CD4-positive, alpha-beta T cell treated with Interleukin-15 for 1 hour (primary cell): Measurements from ENCODE around the gene ACBD3.
A peak's percentile ranks its signal among the peaks of the same experiment; 100 is the strongest.

ENCODE experiments used
- DNase-seq: peaks from one replicate; pipeline ENCODE4 v3.0.0-alpha.2; 2020

The ACBD3 gene

DNA sequence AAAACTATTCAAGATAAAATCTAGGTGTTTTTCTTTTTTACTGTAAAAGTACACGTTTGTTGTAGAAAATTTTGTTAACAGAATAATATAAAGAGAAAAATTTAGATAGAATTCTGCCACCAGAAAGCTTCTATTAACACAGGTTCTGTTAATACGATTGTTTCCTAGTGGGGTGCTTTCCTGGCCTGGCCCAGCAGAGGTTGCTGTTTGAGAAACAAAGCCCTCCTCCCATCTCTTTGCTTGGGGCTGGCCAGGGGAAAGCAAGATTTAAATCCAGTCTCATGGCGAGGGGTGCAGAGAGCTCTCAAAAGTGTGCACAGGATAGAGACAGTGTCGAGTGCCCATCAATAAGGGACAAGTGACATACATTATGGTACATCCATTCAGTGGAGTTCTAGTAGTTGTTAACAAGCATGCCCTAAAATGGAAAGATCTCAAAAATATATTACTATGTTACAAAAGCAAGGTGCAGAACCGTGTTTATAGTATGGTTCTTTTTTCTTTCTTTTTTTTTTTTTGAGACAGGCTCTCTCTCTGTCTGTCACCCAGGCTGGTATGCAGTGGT, 14.6 kb upstream of the ACBD3 start:
- no peak for DNase-seq

DNA sequence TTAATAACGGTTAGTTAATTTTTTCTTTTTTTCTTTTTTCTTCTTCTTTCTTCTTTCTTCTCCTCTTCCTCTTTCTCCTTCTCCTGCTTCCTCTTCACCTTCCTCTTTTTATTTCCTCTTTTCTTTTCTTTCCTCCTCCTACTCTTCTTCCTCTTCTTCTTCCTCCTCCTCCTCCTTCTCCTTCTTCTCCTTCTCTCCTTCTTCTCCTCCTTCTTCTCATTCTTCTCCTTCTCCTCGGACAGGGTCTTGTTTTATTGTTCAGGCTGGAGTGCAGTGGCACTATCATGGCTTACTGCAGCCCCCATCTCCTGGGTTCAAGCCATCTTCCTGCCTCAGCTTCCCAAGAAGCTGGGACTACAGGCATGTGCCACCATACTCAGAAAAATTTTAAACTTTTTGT, 13.4 kb upstream of the ACBD3 start:
- no peak for DNase-seq

DNA sequence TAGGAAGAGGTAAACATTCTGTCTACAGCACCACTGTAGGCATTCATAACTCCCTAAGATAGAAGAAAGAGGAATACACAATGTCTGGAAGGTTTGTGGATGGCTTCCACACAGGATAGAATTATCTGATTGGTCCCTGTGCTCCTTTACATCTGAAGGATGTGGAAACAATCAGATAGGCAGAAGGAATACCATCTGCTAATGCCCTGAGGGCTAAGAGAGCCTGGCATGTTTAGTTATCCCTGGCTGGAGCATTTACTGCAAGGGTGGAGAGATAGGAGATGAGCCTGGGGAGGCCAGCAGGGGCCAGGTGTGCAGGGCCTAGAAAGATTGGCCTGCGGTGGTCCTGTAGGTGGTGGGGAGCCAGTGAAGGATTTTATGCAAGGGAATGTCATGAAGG, 8.6 kb upstream of the ACBD3 start:
- DNase-seq, result no peak

DNA sequence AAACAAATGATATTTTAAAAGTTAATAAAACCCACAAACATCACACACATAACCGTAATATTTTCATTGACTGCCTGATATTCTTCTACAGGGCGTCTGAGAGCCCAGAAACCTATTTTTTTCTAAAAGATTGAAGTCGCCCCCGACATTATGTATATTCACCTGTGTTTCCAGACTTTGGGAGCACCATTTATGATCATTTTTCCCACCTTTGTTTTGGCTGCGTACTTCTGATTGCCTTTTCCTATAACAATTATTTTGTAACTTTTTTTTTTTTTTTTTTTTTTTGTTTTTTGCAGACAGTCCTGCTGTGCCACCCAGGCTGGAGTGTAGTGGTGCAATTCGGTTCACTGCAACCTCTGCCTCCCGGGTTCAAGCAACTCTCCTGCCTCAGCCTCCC, 839 bp upstream of the ACBD3 start:
- no peak for DNase-seq

DNA sequence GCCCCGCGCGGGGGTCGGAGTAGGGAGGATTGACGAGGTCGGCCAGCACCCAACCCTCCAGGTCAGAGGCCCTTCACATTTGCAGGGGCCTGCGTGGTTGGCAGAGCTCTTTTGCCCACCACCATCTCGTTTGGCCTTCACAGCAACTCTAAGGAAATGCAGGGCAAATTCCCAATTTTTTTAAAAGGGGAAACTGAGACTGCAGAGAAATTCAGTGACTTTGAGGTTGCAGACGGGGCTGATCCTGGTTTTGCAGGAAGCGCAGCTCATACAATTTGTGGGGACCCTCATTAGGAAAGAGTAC, 430 bp upstream of the ACBD3 start:
- no peak for DNase-seq

DNA sequence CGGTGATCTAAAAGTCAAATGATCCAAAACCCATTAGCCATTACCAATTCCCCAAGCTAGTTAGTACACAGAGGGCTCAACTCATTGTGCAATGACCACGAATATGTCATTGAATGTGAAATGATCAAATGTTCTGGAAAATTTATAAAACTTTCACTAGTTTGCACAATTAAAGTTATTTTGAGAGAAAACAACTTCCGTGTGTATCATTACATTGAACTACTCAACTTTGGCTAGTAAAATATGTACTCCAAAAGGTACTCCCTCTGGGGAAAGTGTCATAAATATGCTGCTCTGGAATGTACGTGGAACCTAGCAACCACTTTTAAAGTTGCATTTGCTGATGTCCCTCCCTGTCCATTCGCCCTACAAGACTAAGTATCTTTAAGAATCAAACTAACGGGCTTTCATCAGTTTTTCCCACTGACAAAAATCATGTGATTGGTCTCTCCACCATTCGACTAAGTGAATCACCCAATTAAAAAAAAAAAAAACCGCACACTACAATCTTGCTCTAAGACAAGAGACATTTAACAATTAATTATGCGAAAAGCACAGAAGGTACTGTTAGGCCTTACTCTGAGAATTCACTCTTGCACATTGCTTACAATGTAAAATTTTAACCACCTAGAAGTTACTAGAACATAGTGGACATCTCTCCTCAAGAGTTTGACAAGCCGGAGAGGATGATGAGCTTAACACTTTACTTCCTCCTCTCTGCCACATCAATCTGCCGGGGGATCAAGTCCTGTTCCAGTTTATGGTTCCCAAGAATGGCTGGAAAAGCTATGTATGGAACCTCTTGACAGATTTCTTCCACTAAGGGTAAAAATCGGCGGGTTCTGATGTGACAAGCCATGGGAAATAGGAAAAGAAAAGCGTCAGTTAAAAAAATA, 1.2 kb downstream of the ACBD3 start:
- DNase-seq, result no peak

DNA sequence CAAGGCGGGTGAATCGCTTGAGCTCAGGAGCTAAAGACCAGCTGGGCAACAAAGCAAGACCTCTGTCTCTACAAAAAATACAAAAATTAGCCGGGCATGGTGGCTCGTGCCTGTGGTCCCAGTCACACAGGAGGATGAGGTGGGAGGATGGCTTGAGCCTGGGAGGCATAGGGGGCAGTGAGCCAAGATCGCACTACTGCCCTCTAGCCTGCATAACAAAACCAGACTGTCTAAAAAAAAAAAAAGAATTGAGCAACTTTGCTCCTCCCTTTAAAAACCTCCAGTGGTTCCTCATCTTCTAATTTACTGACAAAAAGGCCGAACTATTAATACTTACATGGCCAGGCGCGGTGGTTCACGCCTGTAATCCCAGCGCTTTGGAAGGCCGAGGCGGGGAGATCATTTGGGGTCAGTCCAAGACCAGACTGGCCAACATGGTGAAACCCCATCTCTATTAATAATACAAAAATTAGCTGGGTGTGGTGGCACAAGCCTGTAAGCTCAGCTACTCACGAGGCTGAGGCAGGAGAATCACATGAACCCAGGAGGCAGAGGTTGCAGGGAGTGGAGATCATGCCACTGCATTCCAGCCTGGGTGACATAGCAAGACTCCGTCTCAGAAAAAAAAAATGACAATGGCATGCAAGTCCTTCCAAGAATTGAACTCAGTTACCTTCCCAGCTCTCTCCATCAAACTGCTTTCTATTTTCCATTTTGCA, 4.4 kb downstream of the ACBD3 start:
- DNase-seq, result peak; percentile 23

DNA sequence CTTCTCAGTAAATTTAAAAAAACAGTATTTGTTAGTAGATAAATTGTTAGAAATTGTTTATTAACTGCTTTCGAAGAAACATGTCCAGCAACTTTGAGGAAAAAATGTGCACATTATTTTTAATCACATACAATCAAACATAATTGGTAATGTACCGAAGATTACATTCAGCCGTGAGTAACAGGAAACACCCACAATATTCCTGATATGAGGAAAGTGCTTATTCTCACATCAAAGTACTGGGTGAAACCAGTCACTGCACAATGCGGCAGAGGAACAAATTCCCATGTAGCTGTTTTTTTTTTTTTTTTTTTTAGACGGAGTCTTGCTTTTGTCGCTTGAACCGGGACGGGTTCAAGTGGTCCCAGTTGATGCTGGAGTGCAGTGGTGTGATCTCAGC, 9.7 kb downstream of the ACBD3 start:
- no peak for DNase-seq

DNA sequence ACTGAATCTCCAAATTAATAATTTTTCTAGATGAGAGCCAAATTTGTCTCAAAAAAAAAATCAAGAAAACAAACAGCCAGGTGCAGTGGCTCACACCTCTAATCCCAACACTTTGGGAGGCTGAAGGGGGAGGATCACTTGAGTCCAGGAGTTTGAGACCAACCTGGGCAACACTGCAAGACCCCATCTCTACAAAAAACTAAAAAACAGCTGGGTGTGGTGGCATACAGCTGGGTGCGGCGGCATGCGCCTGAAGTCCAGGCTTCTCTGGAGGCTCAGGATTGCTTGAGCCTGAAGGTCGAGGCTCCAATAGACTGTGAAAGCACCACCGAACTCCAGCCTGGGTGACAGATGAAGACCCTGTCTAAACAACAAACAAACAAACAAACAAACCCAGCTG, 14.0 kb downstream of the ACBD3 start:
- DNase-seq, result no peak

DNA sequence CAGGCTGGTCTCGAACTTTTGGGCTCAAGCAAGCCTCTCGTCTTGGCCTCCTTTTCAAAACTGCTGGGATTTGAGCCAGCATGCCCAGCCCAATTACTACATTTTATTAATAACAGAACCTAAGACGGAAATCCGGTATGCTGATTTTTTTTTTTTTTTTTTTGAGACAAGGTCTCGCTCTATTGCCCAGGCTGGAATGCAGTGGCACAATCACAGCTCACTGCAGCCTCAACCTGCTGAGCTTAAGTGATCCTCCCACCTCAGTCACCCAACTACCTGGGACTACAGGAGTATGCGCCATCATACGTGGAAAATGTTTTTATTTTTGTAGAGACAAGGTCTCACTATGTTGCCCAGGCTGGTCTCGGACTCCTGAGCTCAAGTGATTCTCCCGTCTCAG, 20.2 kb downstream of the ACBD3 start:
- no peak for DNase-seq

DNA sequence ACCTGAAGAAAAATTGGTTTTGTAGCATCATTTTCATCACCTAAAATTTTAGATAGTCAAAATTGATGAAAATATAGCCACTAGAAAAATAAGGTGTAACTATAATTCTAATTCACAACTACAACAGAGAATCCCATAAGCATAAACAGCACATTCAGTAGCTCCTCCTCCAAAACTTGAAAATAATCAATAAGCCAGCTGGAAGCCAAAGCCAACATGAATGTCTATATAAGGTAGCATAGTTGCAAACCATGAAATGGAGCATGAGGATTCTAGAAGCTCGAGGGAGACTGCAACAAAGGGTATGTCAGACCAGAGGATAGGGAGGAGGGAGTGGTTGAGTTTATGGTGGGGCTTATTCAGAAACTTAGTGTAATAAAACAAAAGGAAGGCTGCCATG, 22.4 kb downstream of the ACBD3 start:
- no peak for DNase-seq

DNA sequence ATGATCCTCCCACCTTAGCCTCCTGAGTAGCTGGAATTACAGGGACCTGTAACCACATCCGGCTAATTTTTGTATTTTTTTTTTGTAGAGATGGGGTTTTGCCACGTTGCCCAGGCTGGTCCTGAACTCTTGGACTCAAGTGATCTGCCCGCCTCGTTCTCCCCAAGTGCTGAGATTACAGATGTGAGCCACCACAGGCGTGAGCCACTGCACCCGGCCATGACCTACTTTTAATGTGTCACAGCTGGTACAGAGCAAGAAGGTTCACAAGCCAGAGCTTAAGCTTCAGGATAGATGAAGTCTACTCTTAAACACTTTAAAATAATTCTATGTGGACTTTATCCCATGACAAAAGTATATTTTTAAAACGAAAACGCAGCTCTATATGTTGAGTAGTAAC, 23.6 kb downstream of the ACBD3 start:
- DNase-seq, result no peak

DNA sequence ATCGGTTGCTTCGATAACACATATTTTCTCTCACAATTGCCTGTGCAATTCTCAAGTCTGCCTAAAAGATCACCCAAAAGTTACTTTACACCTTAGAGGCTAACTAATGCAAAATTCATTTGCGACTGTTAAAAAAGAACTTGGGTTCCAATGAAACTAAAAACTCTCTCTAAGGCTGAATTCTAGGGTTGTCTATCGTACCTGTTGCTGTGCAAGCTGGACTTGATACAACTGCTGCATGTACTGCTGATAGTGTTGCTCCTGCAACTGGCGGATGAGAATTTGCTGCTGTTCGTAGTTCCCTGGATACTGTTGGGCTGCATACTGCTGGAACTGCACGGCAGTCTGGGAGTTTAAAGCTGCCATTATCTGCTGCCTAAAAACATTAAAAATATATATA, 27.6 kb downstream of the ACBD3 start:
- no peak for DNase-seq

DNA sequence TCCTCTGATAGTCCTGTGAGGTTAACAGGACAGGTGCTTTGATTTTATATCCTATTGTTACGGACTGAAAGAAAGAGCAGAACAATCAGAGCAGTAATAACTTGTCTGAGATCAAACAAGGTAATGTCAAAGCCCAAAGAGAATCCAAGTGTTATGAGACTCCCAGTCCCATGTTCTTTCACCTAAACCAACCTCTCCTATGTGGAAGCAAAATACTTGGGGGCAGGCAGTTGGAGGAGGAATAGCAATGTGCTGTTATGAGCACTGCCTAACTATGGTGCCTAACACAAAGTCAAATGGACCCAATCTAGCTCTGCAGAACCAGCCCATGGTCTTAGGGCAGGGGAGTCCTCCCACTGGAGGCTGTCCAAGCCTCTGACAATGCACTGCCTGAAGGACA, 28.1 kb downstream of the ACBD3 start:
- no peak for DNase-seq

DNA sequence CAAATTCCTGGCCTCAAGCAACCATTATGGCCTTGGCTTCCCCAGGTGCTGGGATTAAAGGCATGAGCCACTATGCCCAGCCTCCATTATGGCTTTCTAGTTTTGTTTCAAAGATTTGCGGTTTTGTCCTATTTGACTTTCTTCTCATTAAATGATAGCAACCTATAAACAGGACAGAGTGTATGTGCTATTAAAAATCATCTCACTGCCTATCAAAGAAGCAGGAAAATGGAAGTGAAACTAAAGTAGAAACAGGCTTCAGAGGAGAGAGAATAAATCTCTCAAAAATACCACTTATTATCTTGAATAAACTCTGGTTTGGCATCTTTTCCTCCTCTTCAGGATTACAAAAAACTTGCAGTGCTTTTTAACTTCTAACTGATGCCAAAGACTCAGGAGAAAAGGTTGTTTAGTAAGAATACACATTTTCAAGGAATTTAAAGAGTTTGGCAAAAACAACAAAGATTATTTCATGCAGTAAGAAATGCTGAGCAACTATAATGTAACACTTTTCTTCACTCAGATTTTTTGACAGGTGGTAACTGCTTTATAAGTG, 28.7 kb downstream of the ACBD3 start:
- DNase-seq, result no peak

DNA sequence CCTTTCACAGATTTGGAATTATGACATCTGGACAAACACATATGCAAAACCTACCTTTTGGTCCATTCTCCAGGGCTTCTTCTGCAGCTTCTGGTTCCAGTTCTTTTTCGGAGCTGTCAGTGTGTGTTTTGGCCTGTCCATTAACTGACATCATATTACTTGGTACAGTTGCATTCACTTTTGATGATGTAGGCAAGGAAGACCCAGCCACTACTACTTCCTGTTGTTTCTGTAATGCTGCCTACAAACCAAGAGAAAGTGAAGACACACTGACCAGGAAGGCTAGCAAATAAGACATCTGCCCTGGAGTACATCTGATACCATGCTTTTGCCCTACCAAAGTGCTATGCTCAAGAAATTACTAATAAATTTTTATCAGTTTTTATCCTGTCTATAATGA, 31.9 kb downstream of the ACBD3 start:
- DNase-seq, result no peak

DNA sequence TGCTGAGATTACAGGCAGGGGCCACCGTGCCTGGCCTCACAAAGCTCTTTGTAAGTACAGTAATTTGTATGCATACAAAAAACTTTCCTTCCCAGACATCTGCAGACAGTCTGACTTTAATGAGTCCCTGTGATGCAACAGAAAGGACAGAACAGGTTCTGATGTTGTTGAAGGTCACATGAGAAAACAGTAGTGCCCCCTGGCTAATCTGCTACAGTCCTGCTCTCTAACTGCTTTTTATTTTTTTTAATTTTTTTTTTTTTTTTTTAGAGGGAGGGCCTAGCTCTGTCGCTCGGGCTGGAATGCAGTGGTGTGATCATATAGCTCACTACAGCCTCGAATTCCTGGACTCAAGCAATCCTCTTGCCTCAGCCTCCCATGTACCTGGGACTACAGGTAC, 36.7 kb downstream of the ACBD3 start:
- no peak for DNase-seq

DNA sequence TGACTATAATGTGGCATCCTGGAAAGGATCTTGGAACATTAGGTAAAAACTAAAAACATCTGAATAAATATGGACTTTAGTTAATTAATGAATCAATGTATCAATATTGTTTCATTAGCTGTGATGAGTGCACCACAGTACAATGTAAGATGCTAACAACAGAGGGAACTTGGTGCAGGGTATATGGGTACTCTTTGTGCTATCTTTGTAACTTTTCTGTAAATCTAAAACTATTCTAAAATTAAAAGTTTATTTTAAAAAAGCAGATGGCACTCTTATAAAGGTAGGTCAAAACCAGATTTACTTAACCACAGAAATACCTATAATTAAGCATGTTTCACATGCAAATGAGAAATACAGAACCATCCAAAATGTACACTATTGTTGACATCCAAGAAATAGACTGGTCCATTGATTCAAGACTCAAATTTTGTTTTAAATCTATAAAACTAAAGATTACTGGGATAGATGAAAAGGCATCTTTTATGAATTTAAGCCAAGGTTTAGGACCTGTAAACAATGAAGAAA, 38.4 kb downstream of the ACBD3 start:
- no peak for DNase-seq

DNA sequence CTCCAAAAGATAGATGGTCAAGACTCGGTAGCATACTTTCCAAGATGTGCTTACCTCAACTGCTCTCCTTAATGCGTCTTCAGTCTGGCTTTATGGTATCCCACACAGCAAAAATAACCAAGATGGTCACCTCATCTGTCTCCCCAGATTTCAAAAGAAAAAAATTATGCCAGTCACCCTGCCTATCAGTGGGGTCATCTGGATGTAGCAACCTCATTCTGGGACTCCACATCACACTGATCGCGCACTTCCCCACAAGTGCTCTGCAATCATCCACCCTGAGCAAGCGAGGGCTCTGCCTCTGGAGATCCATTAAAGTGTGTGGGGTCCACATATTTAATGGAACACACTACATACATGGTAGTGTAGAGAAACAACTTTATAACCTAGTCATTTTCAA, 42.5 kb downstream of the ACBD3 start:
- DNase-seq, result no peak

DNA sequence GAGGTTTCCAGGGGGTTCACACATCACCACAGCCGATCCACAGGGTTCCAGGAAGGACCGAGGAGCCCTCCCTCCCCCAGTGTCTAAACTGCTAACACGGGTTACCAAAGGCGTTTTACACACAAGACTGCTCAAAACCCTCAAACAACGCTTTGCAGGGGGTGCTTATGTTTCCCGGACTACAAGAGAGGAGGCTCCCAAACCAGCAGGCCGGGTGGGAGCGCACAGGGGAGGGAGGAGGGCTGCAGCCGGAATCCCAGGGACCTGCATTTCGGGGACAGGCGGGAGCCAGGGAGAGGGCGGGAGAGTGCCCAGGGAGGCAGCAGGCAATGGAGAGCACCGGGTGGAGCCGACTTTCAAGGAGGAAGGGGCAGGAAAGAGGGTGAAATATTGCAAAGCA, 50.8 kb downstream of the ACBD3 start:
- DNase-seq, result no peak

DNA sequence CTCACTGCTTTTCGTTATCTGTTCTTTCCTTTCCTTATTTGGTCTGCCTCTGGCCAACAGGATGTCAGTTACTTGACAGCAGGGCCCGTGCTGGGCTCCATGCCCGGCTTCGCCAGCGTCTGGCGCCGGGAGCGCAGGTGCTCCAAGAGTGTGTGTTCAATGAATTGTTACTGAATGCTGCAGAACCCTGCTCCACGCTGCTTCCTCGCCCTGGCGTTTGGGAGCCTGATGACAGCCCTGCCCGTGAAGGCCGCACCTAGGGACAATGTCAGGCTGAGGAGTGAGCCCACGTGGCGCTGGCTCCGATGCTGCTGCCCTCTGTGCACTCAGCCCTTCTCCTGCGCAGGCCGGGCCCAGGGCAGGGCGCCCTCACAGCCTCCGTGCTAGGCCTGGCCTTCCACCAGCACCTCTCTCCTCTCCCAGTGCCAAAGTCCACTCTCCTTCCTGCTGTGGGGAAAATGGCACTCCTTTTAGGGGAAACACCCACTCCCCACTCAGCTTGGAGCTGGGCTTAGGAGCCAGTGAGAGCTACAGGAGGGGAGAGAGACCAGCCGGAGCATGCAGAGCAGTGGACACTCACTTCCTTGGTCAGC, 51.4 kb downstream of the ACBD3 start:
- DNase-seq, result no peak

DNA sequence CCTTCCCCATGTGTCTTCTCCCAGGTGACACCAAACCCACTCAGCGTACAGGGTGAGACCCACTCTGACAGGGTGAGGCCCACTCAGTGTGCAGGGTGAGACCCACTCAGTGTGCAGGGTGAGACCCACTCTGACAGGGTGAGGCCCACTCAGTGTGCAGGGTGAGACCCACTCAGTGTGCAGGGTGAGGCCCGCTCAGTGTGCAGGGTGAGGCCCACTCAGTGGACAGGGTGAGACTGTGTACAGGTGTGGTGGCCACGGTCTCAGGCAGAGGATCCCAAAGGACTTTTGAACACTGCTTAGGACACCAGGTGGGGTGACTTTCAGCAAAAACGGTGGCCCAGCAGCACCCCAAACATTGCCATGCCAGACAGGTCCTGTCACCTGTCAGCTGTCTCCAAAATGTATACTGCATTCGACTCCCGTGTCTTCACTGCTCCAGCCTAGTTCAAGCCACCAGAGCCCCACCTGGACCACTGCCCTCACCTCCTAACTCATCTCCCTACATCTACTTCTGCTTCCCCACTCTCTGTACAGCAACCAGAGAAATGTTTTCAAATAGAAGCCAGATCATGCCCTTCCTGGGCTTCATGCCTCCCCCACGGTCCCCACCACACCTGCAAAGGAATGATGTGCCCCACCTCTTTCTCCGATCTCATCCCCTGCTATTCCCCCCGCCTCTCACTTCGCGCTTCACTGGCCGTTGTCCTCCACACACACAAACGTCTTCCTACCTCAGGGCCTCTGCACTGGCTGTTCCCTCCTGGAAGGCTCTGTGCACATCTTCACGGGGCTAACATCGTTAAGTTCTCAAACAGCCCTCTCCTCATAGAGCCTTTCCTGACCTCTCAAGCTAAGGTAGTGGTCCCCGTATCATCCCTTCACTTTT, 52.1 kb downstream of the ACBD3 start:
- no peak for DNase-seq
